HG03558 (cell line): Measurements from ENCODE around the gene SPTBN1.

Experiments used
- ATAC-seq: cut with Tn5 transposase; IDR thresholded peaks from one replicate; pipeline ENCODE4 v1.9.1; 2021; ENCODE audit warnings: moderate number of reproducible peaks; ENCODE audit not compliant: unreplicated experiment; ENCODE audit errors: extremely low read depth

Gene SPTBN1

GRCh38 chr2:54599326-54599710, 143.2 kb downstream of the SPTBN1 start:
- no peak for ATAC-seq

- no peak for ATAC-seq
Observed at GRCh38 chr2:54599914-54600313, 143.8 kb downstream of the SPTBN1 start.

GRCh38 chr2:54601339-54601738, 145.2 kb downstream of the SPTBN1 start:
- ATAC-seq = no peak

- no peak for ATAC-seq
Observed at GRCh38 chr2:54602736-54603322, 146.7 kb downstream of the SPTBN1 start.

GRCh38 chr2:54603357-54603756, 147.2 kb downstream of the SPTBN1 start:
- no peak for ATAC-seq

GRCh38 chr2:54603796-54604195, 147.7 kb downstream of the SPTBN1 start:
- ATAC-seq = no peak

- no peak for ATAC-seq
Observed at GRCh38 chr2:54604871-54605270, 148.7 kb downstream of the SPTBN1 start.

- no peak for ATAC-seq
Observed at GRCh38 chr2:54605836-54606235, 149.7 kb downstream of the SPTBN1 start.

GRCh38 chr2:54606393-54606958, 150.3 kb downstream of the SPTBN1 start:
- no peak for ATAC-seq

GRCh38 chr2:54608224-54608623, 152.1 kb downstream of the SPTBN1 start:
- ATAC-seq = no peak

- ATAC-seq = no peak
Observed at GRCh38 chr2:54609241-54609640, 153.1 kb downstream of the SPTBN1 start.

GRCh38 chr2:54609647-54610046, 153.5 kb downstream of the SPTBN1 start:
- ATAC-seq = no peak

GRCh38 chr2:54610700-54611099, 154.6 kb downstream of the SPTBN1 start:
- no peak for ATAC-seq

GRCh38 chr2:54611830-54612545, 155.9 kb downstream of the SPTBN1 start:
- no peak for ATAC-seq

GRCh38 chr2:54613386-54613785, 157.3 kb downstream of the SPTBN1 start:
- no peak for ATAC-seq

GRCh38 chr2:54613794-54614257, 157.7 kb downstream of the SPTBN1 start:
- ATAC-seq = no peak

- ATAC-seq = no peak
Observed at GRCh38 chr2:54614819-54615218, 158.7 kb downstream of the SPTBN1 start.

GRCh38 chr2:54615832-54616534, 159.9 kb downstream of the SPTBN1 start:
- no peak for ATAC-seq

- no peak for ATAC-seq
Observed at GRCh38 chr2:54617409-54617808, 161.3 kb downstream of the SPTBN1 start.

GRCh38 chr2:54618646-54619565, 162.8 kb downstream of the SPTBN1 start:
- no peak for ATAC-seq
